ENCODE data around the gene HCN1. TPM values are rescaled to one million over a fixed set of nuclear protein-coding genes. Genes with fewer than 3 reads are reported as not detected.
"Not testable (repeated sequence)": the region's sequence is repeated elsewhere in the genome, so short reads cannot be mapped to it uniquely, and the experiment has no call there.

The HCN1 gene
- total RNA-seq, 1 donor from 2014 or later = not detected

GRCh38 chr5:45376417-45376816, 319.8 kb downstream of the HCN1 start:
- no peak for TF ChIP-seq CTCF (IDR thresholded peaks at IDR 0.05)
- peaks cover 3% of the 10 kb centered on the region for H3K9me3 Mint-ChIP-seq (ENCODE audit: low read depth)
- H3K36me3 Mint-ChIP-seq (ENCODE audit: low read depth) = no peaks in the 10 kb centered on the region
- H3K4me3 Mint-ChIP-seq (ENCODE audit: unreplicated experiment) = no peak overlapping the region
- no peak overlapping the region for H3K27ac Mint-ChIP-seq (ENCODE audit: unreplicated experiment)
- no peaks in the 10 kb centered on the region for H3K27me3 Mint-ChIP-seq (ENCODE audit: low read depth)
- H3K4me1 Mint-ChIP-seq (ENCODE audit: low read depth) = peaks cover 4% of the 10 kb centered on the region
- DNase-seq (ENCODE audit: low spot score) = no peak

- H3K27me3 Mint-ChIP-seq (ENCODE audit: low read depth) = no peaks in the 10 kb centered on the region
- no peaks in the 10 kb centered on the region for H3K36me3 Mint-ChIP-seq (ENCODE audit: low read depth)
- no peaks in the 10 kb centered on the region for H3K9me3 Mint-ChIP-seq (ENCODE audit: low read depth)
- peaks cover 4% of the 10 kb centered on the region for H3K4me1 Mint-ChIP-seq (ENCODE audit: low read depth)
- DNase-seq (ENCODE audit: low spot score) = no peak
- H3K27ac Mint-ChIP-seq (ENCODE audit: unreplicated experiment) = no peak overlapping the region
- H3K4me3 Mint-ChIP-seq (ENCODE audit: unreplicated experiment) = no peak overlapping the region
- TF ChIP-seq CTCF (IDR thresholded peaks at IDR 0.05) = no peak
These were observed 323.6 kb downstream of the HCN1 start for GRCh38 chr5:45372629-45373028.

- H3K27me3 Mint-ChIP-seq (ENCODE audit: low read depth); DNase-seq (ENCODE audit: low spot score); H3K36me3 Mint-ChIP-seq (ENCODE audit: low read depth); H3K9me3 Mint-ChIP-seq (ENCODE audit: low read depth); H3K4me3 Mint-ChIP-seq (ENCODE audit: unreplicated experiment); H3K4me1 Mint-ChIP-seq (ENCODE audit: low read depth); H3K27ac Mint-ChIP-seq (ENCODE audit: unreplicated experiment): not testable (repeated sequence)
These were observed 324.8 kb downstream of the HCN1 start for GRCh38 chr5:45371423-45371822.

GRCh38 chr5:45355189-45355992, 340.8 kb downstream of the HCN1 start:
- no peaks in the 10 kb centered on the region for H3K27me3 Mint-ChIP-seq (ENCODE audit: low read depth)
- TF ChIP-seq CTCF (IDR thresholded peaks at IDR 0.05) = no peak
- no peak overlapping the region for H3K27ac Mint-ChIP-seq (ENCODE audit: unreplicated experiment)
- DNase-seq (ENCODE audit: low spot score) = no peak
- no peaks in the 10 kb centered on the region for H3K4me1 Mint-ChIP-seq (ENCODE audit: low read depth)
- no peaks in the 10 kb centered on the region for H3K36me3 Mint-ChIP-seq (ENCODE audit: low read depth)
- peaks cover 4% of the 10 kb centered on the region for H3K9me3 Mint-ChIP-seq (ENCODE audit: low read depth)
- no peak overlapping the region for H3K4me3 Mint-ChIP-seq (ENCODE audit: unreplicated experiment)

GRCh38 chr5:45336464-45336863, 359.7 kb downstream of the HCN1 start:
- H3K36me3 Mint-ChIP-seq (ENCODE audit: low read depth) = no peaks in the 10 kb centered on the region
- DNase-seq (ENCODE audit: low spot score) = no peak
- no peak overlapping the region for H3K27ac Mint-ChIP-seq (ENCODE audit: unreplicated experiment)
- no peak overlapping the region for H3K4me3 Mint-ChIP-seq (ENCODE audit: unreplicated experiment)
- no peak for TF ChIP-seq CTCF (IDR thresholded peaks at IDR 0.05)
- no peaks in the 10 kb centered on the region for H3K9me3 Mint-ChIP-seq (ENCODE audit: low read depth)
- H3K4me1 Mint-ChIP-seq (ENCODE audit: low read depth) = no peaks in the 10 kb centered on the region
- no peaks in the 10 kb centered on the region for H3K27me3 Mint-ChIP-seq (ENCODE audit: low read depth)

GRCh38 chr5:45335978-45336377, 360.2 kb downstream of the HCN1 start:
- no peaks in the 10 kb centered on the region for H3K27me3 Mint-ChIP-seq (ENCODE audit: low read depth)

More at GRCh38 chr5:45335978-45336377, 360.2 kb downstream of the HCN1 start:
- H3K36me3 Mint-ChIP-seq (ENCODE audit: low read depth) = no peaks in the 10 kb centered on the region
- H3K27ac Mint-ChIP-seq (ENCODE audit: unreplicated experiment) = no peak overlapping the region
- no peak for TF ChIP-seq CTCF (IDR thresholded peaks at IDR 0.05)
- H3K9me3 Mint-ChIP-seq (ENCODE audit: low read depth) = no peaks in the 10 kb centered on the region
- no peak for DNase-seq (ENCODE audit: low spot score)
- H3K4me3 Mint-ChIP-seq (ENCODE audit: unreplicated experiment) = no peak overlapping the region
- no peaks in the 10 kb centered on the region for H3K4me1 Mint-ChIP-seq (ENCODE audit: low read depth)
